Mesenchymal stem cell (in vitro differentiated cells and primary cell): ENCODE results near the gene TENM3.

Experiments used
- DNase-seq: peaks from one replicate; pipeline ENCODE4 v3.0.0-alpha.2; 2013
- H2AFZ ChIP-seq: one replicate; pipeline ENCODE4 v1.6.1; 2013; ENCODE audit warnings: low read depth, mild to moderate bottlenecking, control low read depth, inconsistent platforms, low read length, moderate library complexity
- H2AK5ac ChIP-seq: 2 replicates; pipeline ENCODE4 v1.6.1; 2013; ENCODE audit warnings: low read length, moderate library complexity, mild to moderate bottlenecking, inconsistent platforms; ENCODE audit not compliant: severe bottlenecking
- H2BK120ac ChIP-seq: one replicate; pipeline ENCODE4 v1.6.1; 2013; ENCODE audit warnings: low read depth, mild to moderate bottlenecking, inconsistent platforms, low read length, moderate library complexity
- H2BK12ac ChIP-seq, 2 experiments: one replicate each; pipeline ENCODE4 v1.6.1; 2013; ENCODE audit warnings: inconsistent platforms in 2 of 2, low read length in 2 of 2, mild to moderate bottlenecking in 2 of 2, moderate library complexity in 2 of 2, control low read depth in 1 of 2
- H2BK15ac ChIP-seq: one replicate; pipeline ENCODE4 v1.6.1; 2013; ENCODE audit warnings: mild to moderate bottlenecking, low read depth, inconsistent platforms; ENCODE audit not compliant: poor library complexity, severe bottlenecking
- H2BK5ac ChIP-seq: 2 replicates; pipeline ENCODE4 v1.6.1; 2013; ENCODE audit warnings: low read depth, mild to moderate bottlenecking, low read length, control low read depth, inconsistent platforms; ENCODE audit not compliant: poor library complexity, severe bottlenecking
- H3K14ac ChIP-seq, 2 experiments: one replicate each; pipeline ENCODE4 v1.6.1; 2013; ENCODE audit warnings: inconsistent platforms in 2 of 2, low read length in 2 of 2, control low read depth in 1 of 2, mild to moderate bottlenecking in 1 of 2, moderate library complexity in 1 of 2
- H3K18ac ChIP-seq, 2 experiments: one replicate each; pipeline ENCODE4 v1.6.1; 2013; ENCODE audit warnings: inconsistent platforms in 2 of 2, low read length in 2 of 2, control low read depth in 1 of 2, low read depth in 1 of 2, mild to moderate bottlenecking in 1 of 2
- H3K23ac ChIP-seq, 2 experiments: one replicate each; pipeline ENCODE4 v1.6.1; 2013; ENCODE audit warnings: inconsistent platforms in 2 of 2, low read length in 2 of 2, mild to moderate bottlenecking in 2 of 2, moderate library complexity in 2 of 2, control low read depth in 1 of 2
- H3K27ac ChIP-seq: 2 replicates; pipeline ENCODE4 v1.5.1; 2013; ENCODE audit warnings: mild to moderate bottlenecking, moderate library complexity, low read length, control low read depth, inconsistent platforms; ENCODE audit not compliant: poor library complexity, severe bottlenecking
- H3K27me3 ChIP-seq, 2 experiments: 2 replicates each; pipeline versions ENCODE4 v1.6.1 to v1.7.0; 2013; ENCODE audit warnings: low read length in 2 of 2, mild to moderate bottlenecking in 2 of 2, moderate library complexity in 2 of 2, control low read depth in 1 of 2, inconsistent platforms in 1 of 2; ENCODE audit not compliant: control insufficient read depth in 1 of 2, insufficient read depth in 1 of 2
- H3K36me3 ChIP-seq, 2 experiments: 2 replicates each; pipeline versions ENCODE4 v1.6.1 to v1.7.0; 2013; ENCODE audit warnings: low read length in 2 of 2, control low read depth in 1 of 2, inconsistent platforms in 1 of 2, low read depth in 1 of 2, mild to moderate bottlenecking in 1 of 2; ENCODE audit not compliant: insufficient read depth in 2 of 2, control insufficient read depth in 1 of 2
- H3K4ac ChIP-seq, 2 experiments: one replicate each; pipeline ENCODE4 v1.6.1; 2013; ENCODE audit warnings: inconsistent platforms in 2 of 2, low read length in 2 of 2, mild to moderate bottlenecking in 2 of 2, moderate library complexity in 2 of 2, control low read depth in 1 of 2, low read depth in 1 of 2
- H3K4me1 ChIP-seq: 2 replicates; pipeline ENCODE4 v1.6.1; 2013; ENCODE audit warnings: low read depth, low read length, control low read depth; ENCODE audit not compliant: control insufficient read depth, insufficient read depth
- H3K4me2 ChIP-seq: 2 replicates; pipeline ENCODE4 v1.6.1; 2013; ENCODE audit warnings: low read length, mild to moderate bottlenecking, inconsistent platforms; ENCODE audit not compliant: poor library complexity, severe bottlenecking
- H3K4me3 ChIP-seq, 2 experiments: 2 replicates each; pipeline versions ENCODE4 v1.5.1 to v1.7.0; 2013; ENCODE audit warnings: low read length in 2 of 2, mild to moderate bottlenecking in 2 of 2, control low read depth in 1 of 2, low read depth in 1 of 2; ENCODE audit not compliant: insufficient read depth in 1 of 2
- H3K79me1 ChIP-seq: replicated peaks from 2 replicates; pipeline ENCODE4 v1.6.1; 2013; ENCODE audit warnings: mild to moderate bottlenecking, control low read depth, low read length, inconsistent platforms; ENCODE audit not compliant: poor library complexity, severe bottlenecking
- H3K9ac ChIP-seq: 2 replicates; pipeline ENCODE4 v1.7.0; 2013; ENCODE audit warnings: mild to moderate bottlenecking, low read length, moderate library complexity
- H3K9me3 ChIP-seq: 2 replicates; pipeline ENCODE4 v1.7.0; 2013; ENCODE audit warnings: mild to moderate bottlenecking, low read length; ENCODE audit not compliant: control insufficient read depth
- H4K8ac ChIP-seq: one replicate; pipeline ENCODE4 v1.6.1; 2013; ENCODE audit warnings: inconsistent platforms, mild to moderate bottlenecking, low read length, moderate library complexity
- H4K91ac ChIP-seq: one replicate; pipeline ENCODE4 v1.6.1; 2013; ENCODE audit warnings: mild to moderate bottlenecking, low read length, inconsistent platforms
- WGBS: methylation state at CpG from one replicate; pipeline ENCODE4 v1.1.7; 2013; ENCODE audit warnings: mixed read lengths; 5-methylcytosine and 5-hydroxymethylcytosine counted together

TENM3 gene

GRCh38 chr4:182343453-182343852 lies 100.3 kb downstream of the TENM3 start:
- Histone ChIP-seq H3K4me1 (peaks cover 5% of the 10 kb centered on the region), H2AK5ac (no peak overlapping the region), H3K23ac (no peak overlapping the region), H3K27me3 (no peaks in the 10 kb centered on the region), H3K4ac (no peak overlapping the region), H3K14ac (no peak overlapping the region), H3K4me3 (no peak overlapping the region), H2BK15ac (no peak overlapping the region), H3K79me1 (peaks cover 3% of the 10 kb centered on the region), H4K8ac (no peak overlapping the region), H2BK12ac (no peak overlapping the region), H4K91ac (no peak overlapping the region), H3K9me3 (no peaks in the 10 kb centered on the region), H2AFZ (no peak overlapping the region), H2BK120ac (no peak overlapping the region), H3K36me3 (peaks cover 0 to 3% of the 10 kb centered on the region in 2 experiments), H3K27ac (no peak overlapping the region), H2BK5ac (no peak overlapping the region), H3K9ac (no peak overlapping the region), H3K18ac (no peak overlapping the region), H3K4me2 (no peak overlapping the region)
- WGBS: 53% methylated on average over 3 of the region's 4 CpGs
- no peak for DNase-seq

- no peak overlapping the region for H3K18ac ChIP-seq
- H3K79me1 ChIP-seq: peaks cover 3% of the 10 kb centered on the region
- peaks cover 2% of the 10 kb centered on the region for H3K4me1 ChIP-seq
- H3K23ac ChIP-seq: no peak overlapping the region
- H3K14ac ChIP-seq: no peak overlapping the region
- no peak overlapping the region for H3K9ac ChIP-seq
- H3K4me3 ChIP-seq: no peak overlapping the region
- H4K8ac ChIP-seq: no peak overlapping the region
- H2AFZ ChIP-seq: no peak overlapping the region
- no peak overlapping the region for H3K4ac ChIP-seq
- peaks cover 0 to 3% of the 10 kb centered on the region in 2 experiments for H3K36me3 ChIP-seq
- DNase-seq: no peak
- no peak overlapping the region for H3K4me2 ChIP-seq
- H2BK5ac ChIP-seq: no peak overlapping the region
- no peak overlapping the region for H4K91ac ChIP-seq
- no peaks in the 10 kb centered on the region for H3K27me3 ChIP-seq
- no peak overlapping the region for H2BK15ac ChIP-seq
- no peak overlapping the region for H3K27ac ChIP-seq
- no peak overlapping the region for H2BK120ac ChIP-seq
- no peak overlapping the region for H2AK5ac ChIP-seq
- H2BK12ac ChIP-seq: no peak overlapping the region
- no peaks in the 10 kb centered on the region for H3K9me3 ChIP-seq
- WGBS: 50% methylated on average over 4 of the region's 6 CpGs
Observed at GRCh38 chr4:182344968-182345367, 101.8 kb downstream of the TENM3 start.

GRCh38 chr4:182346250-182346649 lies 103.0 kb downstream of the TENM3 start:
- no peak overlapping the region for H2AK5ac ChIP-seq
- peaks cover 2% of the 10 kb centered on the region for H3K4me1 ChIP-seq
- no peak overlapping the region for H3K4me3 ChIP-seq
- no peak overlapping the region for H2BK15ac ChIP-seq
- H3K27ac ChIP-seq: no peak overlapping the region
- H3K23ac ChIP-seq: no peak overlapping the region
- H4K91ac ChIP-seq: no peak overlapping the region
- no peaks in the 10 kb centered on the region for H3K27me3 ChIP-seq
- H2AFZ ChIP-seq: no peak overlapping the region
- H3K9ac ChIP-seq: no peak overlapping the region
- H4K8ac ChIP-seq: no peak overlapping the region
- peaks cover 0 to 4% of the 10 kb centered on the region in 2 experiments for H3K36me3 ChIP-seq
- peaks cover 5% of the 10 kb centered on the region for H3K79me1 ChIP-seq
- H3K9me3 ChIP-seq: no peaks in the 10 kb centered on the region
- no peak overlapping the region for H3K18ac ChIP-seq
- WGBS: 67% methylated on average over 1 of the region's 7 CpGs
- no peak overlapping the region for H3K4ac ChIP-seq
- H3K14ac ChIP-seq: no peak overlapping the region
- H2BK5ac ChIP-seq: no peak overlapping the region
- no peak overlapping the region for H2BK12ac ChIP-seq
- no peak for DNase-seq
- H3K4me2 ChIP-seq: no peak overlapping the region
- H2BK120ac ChIP-seq: no peak overlapping the region

GRCh38 chr4:182346675-182347375 lies 103.6 kb downstream of the TENM3 start:
- H3K9ac ChIP-seq: no peak overlapping the region
- DNase-seq: no peak
- no peak overlapping the region for H3K27ac ChIP-seq
- H3K4me3 ChIP-seq: no peak overlapping the region
- no peaks in the 10 kb centered on the region for H3K9me3 ChIP-seq
- WGBS: 79% methylated on average over 5 of the region's 11 CpGs
- H2BK5ac ChIP-seq: no peak overlapping the region
- no peak overlapping the region for H3K18ac ChIP-seq
- no peak overlapping the region for H3K4ac ChIP-seq
- H3K79me1 ChIP-seq: peaks cover 8% of the 10 kb centered on the region
- H4K8ac ChIP-seq: no peak overlapping the region
- H3K36me3 ChIP-seq: peaks cover 0 to 8% of the 10 kb centered on the region in 2 experiments
- H2BK12ac ChIP-seq: no peak overlapping the region
- no peaks in the 10 kb centered on the region for H3K27me3 ChIP-seq
- H4K91ac ChIP-seq: no peak overlapping the region
- peaks cover 2% of the 10 kb centered on the region for H3K4me1 ChIP-seq
- H2AFZ ChIP-seq: no peak overlapping the region
- H2AK5ac ChIP-seq: peak overlapping the region; percentile 54
- H3K4me2 ChIP-seq: no peak overlapping the region
- peak overlapping the region in 1 of 2 experiments; percentile 48 for H3K14ac ChIP-seq
- H2BK120ac ChIP-seq: no peak overlapping the region
- no peak overlapping the region for H2BK15ac ChIP-seq
- H3K23ac ChIP-seq: no peak overlapping the region
